Measurements from ENCODE around the gene BRCC3. TPM values are rescaled to one million over a fixed set of nuclear protein-coding genes. Genes with fewer than 3 reads are reported as not detected.

The BRCC3 gene
- total RNA-seq, 4 donors from 2014 or later, result 11.8 to 18.6 (median 17.1) TPM

DNA sequence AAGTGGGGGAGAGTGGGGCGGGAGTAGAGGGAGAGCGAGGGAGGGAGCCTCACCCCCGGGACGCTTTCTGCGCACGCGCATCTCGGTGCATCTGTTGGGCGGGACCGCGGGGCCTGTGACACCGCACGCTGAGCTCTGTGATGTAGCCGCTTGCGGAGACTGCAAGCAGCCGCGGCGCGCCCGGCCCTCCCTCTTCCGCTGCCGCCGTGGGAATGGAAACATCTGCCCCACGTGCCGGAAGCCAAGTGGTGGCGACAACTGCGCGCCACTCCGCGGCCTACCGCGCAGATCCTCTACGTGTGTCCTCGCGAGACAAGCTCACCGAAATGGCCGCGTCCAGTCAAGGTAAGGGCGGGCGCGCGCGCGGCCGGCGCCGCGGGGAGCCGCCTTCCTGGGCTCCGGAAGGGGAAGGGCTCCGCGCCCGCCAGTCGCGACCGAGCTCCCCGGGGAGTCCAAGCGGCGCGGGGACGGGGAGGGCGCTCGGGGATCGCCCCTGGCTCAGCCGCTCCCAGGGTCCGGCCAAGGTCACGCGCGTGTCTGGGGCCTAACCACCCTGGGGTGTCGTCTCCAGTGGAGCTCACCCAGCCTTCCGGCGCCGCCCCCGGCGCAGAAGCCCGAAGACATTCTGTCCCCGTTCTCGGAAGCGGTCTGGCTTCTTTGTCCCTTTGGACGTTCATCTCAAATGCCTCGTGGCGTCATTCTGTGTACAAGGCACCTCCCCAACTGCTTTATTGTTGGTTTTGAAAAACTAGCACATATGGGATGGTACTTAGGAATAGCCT, 44.4 kb upstream of the BRCC3 start, which contains the start of gene FUNDC2:
TSS of gene FUNDC2 (plus strand) at position 118 of the 782 bp plus-strand sequence. CDS start at position 213, 95 bp downstream.
- TF ChIP-seq, protein P1, sequence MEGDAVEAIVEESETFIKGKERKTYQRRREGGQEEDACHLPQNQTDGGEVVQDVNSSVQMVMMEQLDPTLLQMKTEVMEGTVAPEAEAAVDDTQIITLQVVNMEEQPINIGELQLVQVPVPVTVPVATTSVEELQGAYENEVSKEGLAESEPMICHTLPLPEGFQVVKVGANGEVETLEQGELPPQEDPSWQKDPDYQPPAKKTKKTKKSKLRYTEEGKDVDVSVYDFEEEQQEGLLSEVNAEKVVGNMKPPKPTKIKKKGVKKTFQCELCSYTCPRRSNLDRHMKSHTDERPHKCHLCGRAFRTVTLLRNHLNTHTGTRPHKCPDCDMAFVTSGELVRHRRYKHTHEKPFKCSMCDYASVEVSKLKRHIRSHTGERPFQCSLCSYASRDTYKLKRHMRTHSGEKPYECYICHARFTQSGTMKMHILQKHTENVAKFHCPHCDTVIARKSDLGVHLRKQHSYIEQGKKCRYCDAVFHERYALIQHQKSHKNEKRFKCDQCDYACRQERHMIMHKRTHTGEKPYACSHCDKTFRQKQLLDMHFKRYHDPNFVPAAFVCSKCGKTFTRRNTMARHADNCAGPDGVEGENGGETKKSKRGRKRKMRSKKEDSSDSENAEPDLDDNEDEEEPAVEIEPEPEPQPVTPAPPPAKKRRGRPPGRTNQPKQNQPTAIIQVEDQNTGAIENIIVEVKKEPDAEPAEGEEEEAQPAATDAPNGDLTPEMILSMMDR (IDR thresholded peaks at IDR 0.05), result peak in 1 of 6 experiments; percentile 4
- peak in 2 of 4 donors; percentile 77 to 84 for TF ChIP-seq POLR2A (IDR thresholded peaks at IDR 0.05)
- DNase-seq, result peak; percentile 42
- H3K4me1 ChIP-seq, result peaks cover 0 to 14% (median 0%) of the 10 kb centered on the region in 3 donors
- no peaks in the 10 kb centered on the region for H3K36me3 ChIP-seq
- no peaks in the 10 kb centered on the region for H3K9me3 ChIP-seq
- H3K27ac ChIP-seq, result peak within 1 kb of the TSS; percentile 96 to 98 (median 97)
- intact Hi-C loops (cut with DNase I), result no loop called here
- WGBS, 2 donors, result 0 to 58% methylated on average over 1 to 19 of the region's 82 CpGs
- H3K4me3 ChIP-seq, result peak within 1 kb of the TSS; percentile 56 to 79 (median 66)
- H3K27me3 ChIP-seq, result no peaks in the 10 kb centered on the region

DNA sequence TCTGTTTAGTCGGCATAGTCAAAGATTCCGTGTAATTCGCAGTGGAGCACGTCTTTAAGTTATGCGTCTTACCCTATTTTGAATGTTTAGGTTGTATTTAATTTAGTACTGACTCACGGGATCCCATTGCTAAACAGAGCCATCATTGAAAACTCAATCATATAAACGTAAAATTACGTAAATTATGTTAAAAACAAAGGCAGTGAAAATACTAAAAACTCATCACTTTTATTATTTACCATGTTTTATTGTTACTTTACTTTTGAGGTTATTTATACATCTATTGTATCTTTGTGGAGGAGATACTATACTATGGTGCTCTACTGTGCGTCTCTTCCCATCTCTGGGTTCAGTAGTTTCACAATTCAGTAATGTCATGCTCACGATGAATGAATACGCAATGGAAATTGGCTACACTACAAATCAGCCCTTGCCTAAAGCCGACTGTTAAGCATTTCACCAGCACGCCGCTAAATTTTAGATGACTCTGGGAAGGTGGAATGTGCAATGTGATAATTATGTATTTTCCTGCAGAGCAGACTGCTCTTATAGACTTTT, 43.7 kb upstream of the BRCC3 start:
- no peaks in the 10 kb centered on the region for H3K9me3 ChIP-seq
- WGBS, 2 donors, result 1 to 44% methylated on average over 14 of the region's 14 CpGs
- DNase-seq, result no peak
- no peaks in the 10 kb centered on the region for H3K36me3 ChIP-seq
- H3K4me1 ChIP-seq, result peaks cover 0 to 14% (median 0%) of the 10 kb centered on the region in 3 donors
- H3K4me3 ChIP-seq, result peak overlapping the region; percentile 56 to 79 (median 66)
- H3K27ac ChIP-seq, result peak overlapping the region; percentile 96 to 98 (median 97)
- TF ChIP-seq, protein P1 (IDR thresholded peaks at IDR 0.05), result no peak
- TF ChIP-seq POLR2A (IDR thresholded peaks at IDR 0.05), result peak in 2 of 4 donors; percentile 44 to 49
- H3K27me3 ChIP-seq, result no peaks in the 10 kb centered on the region
- intact Hi-C loops (cut with DNase I), result no loop called here

DNA sequence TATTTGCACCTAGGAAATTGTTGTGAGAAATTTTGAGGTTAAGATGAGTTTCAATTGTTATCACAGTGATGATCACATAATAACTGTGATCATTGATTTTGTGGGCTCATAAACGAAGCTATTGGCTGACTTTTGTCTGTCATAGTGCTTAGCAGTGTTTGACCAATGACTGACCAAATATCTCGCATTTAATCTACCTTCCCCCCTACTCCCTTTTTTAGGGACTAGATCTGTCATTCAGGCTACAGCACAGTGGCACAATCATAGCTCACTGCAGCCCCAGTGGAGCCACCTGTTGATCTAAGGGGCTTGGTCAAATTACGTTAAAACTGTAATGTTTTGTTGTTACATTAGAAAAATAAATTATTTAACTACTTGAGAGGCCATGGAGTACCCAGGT, 43.2 kb upstream of the BRCC3 start:
- DNase-seq, result no peak
- H3K36me3 ChIP-seq, result no peaks in the 10 kb centered on the region
- H3K27ac ChIP-seq, result peak overlapping the region; percentile 96 to 98 (median 97)
- intact Hi-C loops (cut with DNase I), result no loop called here
- no peaks in the 10 kb centered on the region for H3K27me3 ChIP-seq
- peak overlapping the region in 3 of 4 donors; percentile 62 to 79 (median 69) for H3K4me3 ChIP-seq
- peaks cover 0 to 14% (median 0%) of the 10 kb centered on the region in 3 donors for H3K4me1 ChIP-seq
- 21 to 43% methylated on average over 3 of the region's 3 CpGs for WGBS, 2 donors
- TF ChIP-seq, protein P1 (IDR thresholded peaks at IDR 0.05), result no peak
- no peak for TF ChIP-seq POLR2A (IDR thresholded peaks at IDR 0.05)
- no peaks in the 10 kb centered on the region for H3K9me3 ChIP-seq

DNA sequence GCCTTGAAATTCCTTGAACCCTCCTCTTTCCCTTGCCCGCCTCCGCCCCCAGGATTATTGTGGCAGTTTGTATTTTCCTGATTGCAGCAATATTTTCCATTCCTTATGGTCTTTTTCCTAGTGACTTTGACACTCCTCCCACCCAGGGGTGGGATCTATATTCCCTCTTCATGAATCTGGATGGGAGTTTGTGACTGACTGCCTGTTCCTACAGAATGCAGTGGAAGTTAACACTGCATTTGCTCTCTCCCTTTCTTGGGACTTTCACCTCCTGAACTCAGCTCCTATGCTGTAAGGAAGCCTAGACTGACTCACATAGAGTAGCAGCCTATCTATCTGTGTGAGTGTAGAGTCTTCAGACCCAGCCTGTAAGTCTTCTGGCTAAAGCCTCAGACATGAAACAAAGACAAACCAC, 42.4 kb upstream of the BRCC3 start:
- H3K4me3 ChIP-seq, result no peak overlapping the region
- intact Hi-C loops (cut with DNase I), result no loop called here
- 60 to 73% methylated on average over 2 of the region's 2 CpGs for WGBS, 2 donors
- H3K36me3 ChIP-seq, result peaks cover 0 to 6% (median 0%) of the 10 kb centered on the region in 3 donors
- H3K27ac ChIP-seq, result peak overlapping the region in 3 of 4 donors; percentile 96 to 98 (median 97)
- DNase-seq, result no peak
- TF ChIP-seq, protein P1 (IDR thresholded peaks at IDR 0.05), result no peak
- TF ChIP-seq POLR2A (IDR thresholded peaks at IDR 0.05), result no peak
- no peaks in the 10 kb centered on the region for H3K9me3 ChIP-seq
- H3K27me3 ChIP-seq, result no peaks in the 10 kb centered on the region
- H3K4me1 ChIP-seq, result peaks cover 0 to 14% (median 0%) of the 10 kb centered on the region in 3 donors

DNA sequence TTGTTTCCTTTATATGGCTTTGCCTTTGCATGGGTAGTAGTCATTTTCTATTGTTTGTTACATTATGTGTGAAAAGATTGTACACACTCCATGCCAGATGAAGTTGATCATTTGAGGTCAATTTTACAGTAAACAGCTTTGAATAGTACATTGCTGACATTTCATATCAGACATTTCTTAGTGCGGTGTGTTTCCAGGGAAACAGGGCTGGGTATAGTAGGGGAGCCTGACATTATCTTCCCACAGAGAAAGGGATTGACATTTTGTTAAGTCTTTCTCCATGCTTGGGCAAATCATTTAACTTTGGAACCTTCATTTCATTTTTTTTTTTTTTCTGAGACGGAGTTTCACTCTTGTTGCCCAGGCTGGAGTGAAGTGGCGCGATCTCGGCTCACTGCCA, 39.7 kb upstream of the BRCC3 start:
- no peak for TF ChIP-seq POLR2A (IDR thresholded peaks at IDR 0.05)
- TF ChIP-seq, protein P1 (IDR thresholded peaks at IDR 0.05), result no peak
- DNase-seq, result no peak
- 79 to 95% methylated on average over 5 of the region's 5 CpGs for WGBS, 2 donors
- Histone ChIP-seq H3K4me3 (no peak overlapping the region), H3K27me3 (no peaks in the 10 kb centered on the region), H3K4me1 (peaks cover 0 to 14% (median 0%) of the 10 kb centered on the region in 3 donors), H3K27ac (no peak overlapping the region), H3K9me3 (no peaks in the 10 kb centered on the region), H3K36me3 (peaks cover 0 to 28% (median 0%) of the 10 kb centered on the region in 3 donors)
- intact Hi-C loops (cut with DNase I), result no loop called here

Data from esophagus squamous epithelium (tissue), 5 donors.